SH-SY5Y (cell line): ENCODE measurements around the gene CROCC2.

Experiments
- GATA2 ChIP-seq: IDR thresholded peaks from 2 replicates; pipeline ENCODE4 v1.6.1; 2011; ENCODE audit warnings: mild to moderate bottlenecking, low read depth, low read length
- GATA3 ChIP-seq: IDR thresholded peaks from 2 replicates; pipeline ENCODE4 v1.6.1; 2011; ENCODE audit warnings: low read depth, mild to moderate bottlenecking, low read length, moderate library complexity

DNA sequence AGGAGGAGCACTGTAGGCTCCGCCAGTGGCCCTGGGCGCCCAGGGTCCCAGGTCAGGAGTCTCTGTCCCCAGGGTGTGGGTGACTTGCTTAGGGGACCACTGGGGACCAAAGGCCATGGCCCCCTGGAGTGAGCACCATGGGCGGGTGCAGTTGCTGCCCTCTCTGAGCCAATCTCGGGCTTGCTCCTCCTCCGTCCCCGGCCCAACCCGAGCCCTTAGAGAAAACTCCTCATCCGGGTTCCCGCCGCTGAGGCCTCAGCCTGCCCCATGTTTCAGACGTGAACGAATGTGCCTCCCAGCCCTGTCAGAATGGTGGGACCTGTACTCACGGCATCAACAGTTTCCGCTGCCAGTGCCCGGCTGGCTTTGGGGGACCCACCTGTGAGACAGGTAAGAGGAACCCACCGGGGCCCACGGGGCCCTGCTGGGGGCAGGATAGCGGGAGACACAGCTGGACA lies 130.9 kb downstream of the CROCC2 start:
- TF ChIP-seq GATA2 (no peak), GATA3 (no peak)
